SJCRH30 (cell line): Measurements from ENCODE around the gene BST1. TPM values are rescaled to one million over a fixed set of nuclear protein-coding genes. Genes with fewer than 3 reads are reported as not detected.

Source experiments
- DNase-seq, 2 experiments: peaks; one replicate each; pipeline ENCODE4 v3.0.0-alpha.2; 2015 to 2020
- H3K27ac ChIP-seq: fragments of 250-450 bp; sonication (Bioruptor Pico); 2 replicates; pipeline ENCODE4 v1.5.1; 2020; ENCODE audit warnings: mild to moderate bottlenecking, moderate library complexity
- H3K27me3 ChIP-seq: fragments of 250-450 bp; sonication (Bioruptor Pico); 2 replicates; pipeline ENCODE4 v1.5.1; 2020; ENCODE audit warnings: mild to moderate bottlenecking, moderate library complexity
- H3K36me3 ChIP-seq: fragments of 250-450 bp; sonication (Bioruptor Pico); 2 replicates; pipeline ENCODE4 v1.5.1; 2020; ENCODE audit warnings: mild to moderate bottlenecking, moderate library complexity
- H3K4me1 ChIP-seq: fragments of 250-450 bp; sonication (Bioruptor Pico); 2 replicates; pipeline ENCODE4 v1.5.1; 2020; ENCODE audit warnings: mild to moderate bottlenecking, moderate library complexity
- H3K4me3 ChIP-seq: fragments of 250-450 bp; sonication (Bioruptor Pico); 2 replicates; pipeline ENCODE4 v1.5.1; 2020; ENCODE audit warnings: mild to moderate bottlenecking, moderate library complexity
- H3K9me3 ChIP-seq: fragments of 250-450 bp; sonication (Bioruptor Pico); replicated peaks from 2 replicates; pipeline ENCODE4 v1.5.1; 2020; ENCODE audit warnings: mild to moderate bottlenecking, moderate library complexity
- total RNA-seq: library from RNA; depleted of rRNA; stranded (reverse); fragments of >200 nt; shearing (Covaris generic); gene quantifications from 2 replicates; pipeline ENCODE4 v1.2.3, GENCODE V29; 2014

BST1 gene
- total RNA-seq, 1 experiment from 2014 or later: 1.0 TPM

- Histone ChIP-seq H3K9me3 (no peaks in the 10 kb centered on the region; the same call in 1 of the 2 replicates), H3K27ac (no peak overlapping the region), H3K4me3 (no peak overlapping the region), H3K4me1 (peaks cover 14% of the 10 kb centered on the region), H3K27me3 (no peaks in the 10 kb centered on the region), H3K36me3 (peaks cover 32% of the 10 kb centered on the region)
- DNase-seq: no peak
These were observed 34.1 kb upstream of the BST1 start for GRCh38 chr4:15668566-15669435.

- Histone ChIP-seq H3K36me3 (peaks cover 30% of the 10 kb centered on the region), H3K27ac (no peak overlapping the region), H3K9me3 (no peaks in the 10 kb centered on the region; the same call in 1 of the 2 replicates), H3K4me3 (no peak overlapping the region), H3K4me1 (peaks cover 9% of the 10 kb centered on the region), H3K27me3 (no peaks in the 10 kb centered on the region)
- no peak for DNase-seq
These were observed 32.3 kb upstream of the BST1 start for GRCh38 chr4:15670576-15670975.

GRCh38 chr4:15672101-15672500, 30.8 kb upstream of the BST1 start:
- Histone ChIP-seq H3K4me1 (no peaks in the 10 kb centered on the region), H3K36me3 (peaks cover 22% of the 10 kb centered on the region), H3K27ac (no peak overlapping the region), H3K4me3 (no peak overlapping the region), H3K27me3 (no peaks in the 10 kb centered on the region), H3K9me3 (no peaks in the 10 kb centered on the region; the same call in 1 of the 2 replicates)
- DNase-seq: no peak

- Histone ChIP-seq H3K4me3 (no peak overlapping the region), H3K36me3 (peaks cover 12% of the 10 kb centered on the region; the same call in 1 of the 2 replicates), H3K27ac (no peak overlapping the region), H3K4me1 (no peaks in the 10 kb centered on the region; the same call in 1 of the 2 replicates), H3K9me3 (no peaks in the 10 kb centered on the region; the same call in 1 of the 2 replicates), H3K27me3 (no peaks in the 10 kb centered on the region)
- DNase-seq: no peak
These were observed 29.5 kb upstream of the BST1 start for GRCh38 chr4:15673337-15673736.

- H3K9me3 ChIP-seq: no peaks in the 10 kb centered on the region; the same call in 1 of the 2 replicates
- H3K36me3 ChIP-seq: peaks cover 12% of the 10 kb centered on the region; the same call in 1 of the 2 replicates
- DNase-seq: no peak
- H3K4me1 ChIP-seq: no peaks in the 10 kb centered on the region; the same call in 1 of the 2 replicates
- H3K4me3 ChIP-seq: no peak overlapping the region
- no peak overlapping the region for H3K27ac ChIP-seq
- H3K27me3 ChIP-seq: no peaks in the 10 kb centered on the region
These were observed 28.8 kb upstream of the BST1 start for GRCh38 chr4:15674046-15674445.

- no peaks in the 10 kb centered on the region; the same call in 1 of the 2 replicates for H3K9me3 ChIP-seq
- H3K4me3 ChIP-seq: no peak overlapping the region
- no peak for DNase-seq
- peaks cover 12% of the 10 kb centered on the region; the same call in 1 of the 2 replicates for H3K36me3 ChIP-seq
- H3K27me3 ChIP-seq: no peaks in the 10 kb centered on the region
- H3K27ac ChIP-seq: no peak overlapping the region
- H3K4me1 ChIP-seq: no peaks in the 10 kb centered on the region; the same call in 1 of the 2 replicates
These were observed 27.9 kb upstream of the BST1 start for GRCh38 chr4:15674926-15675325.

GRCh38 chr4:15675356-15675755, 27.5 kb upstream of the BST1 start:
- DNase-seq: no peak
- H3K4me1 ChIP-seq: no peaks in the 10 kb centered on the region; the same call in 1 of the 2 replicates
- no peaks in the 10 kb centered on the region for H3K27me3 ChIP-seq
- peaks cover 8% of the 10 kb centered on the region; the same call in 1 of the 2 replicates for H3K36me3 ChIP-seq
- H3K4me3 ChIP-seq: no peak overlapping the region
- no peaks in the 10 kb centered on the region for H3K9me3 ChIP-seq
- no peak overlapping the region for H3K27ac ChIP-seq

GRCh38 chr4:15676039-15676438, 26.8 kb upstream of the BST1 start:
- Histone ChIP-seq H3K36me3 (peaks cover 7% of the 10 kb centered on the region; the same call in 1 of the 2 replicates), H3K4me1 (no peaks in the 10 kb centered on the region; the same call in 1 of the 2 replicates), H3K27me3 (no peaks in the 10 kb centered on the region), H3K9me3 (no peaks in the 10 kb centered on the region), H3K4me3 (no peak overlapping the region), H3K27ac (no peak overlapping the region)
- no peak for DNase-seq

GRCh38 chr4:15676899-15677298, 26.0 kb upstream of the BST1 start:
- Histone ChIP-seq H3K4me1 (no peaks in the 10 kb centered on the region; the same call in 1 of the 2 replicates), H3K36me3 (peaks cover 3% of the 10 kb centered on the region; the same call in 1 of the 2 replicates), H3K27ac (no peak overlapping the region), H3K27me3 (no peaks in the 10 kb centered on the region), H3K9me3 (no peaks in the 10 kb centered on the region), H3K4me3 (no peak overlapping the region)
- no peak for DNase-seq

GRCh38 chr4:15677507-15677988, 25.3 kb upstream of the BST1 start:
- H3K27me3 ChIP-seq: no peaks in the 10 kb centered on the region
- H3K4me1 ChIP-seq: no peaks in the 10 kb centered on the region; the same call in 1 of the 2 replicates
- DNase-seq: no peak
- H3K9me3 ChIP-seq: no peaks in the 10 kb centered on the region
- H3K36me3 ChIP-seq: no peaks in the 10 kb centered on the region; the same call in 1 of the 2 replicates
- H3K27ac ChIP-seq: no peak overlapping the region
- H3K4me3 ChIP-seq: no peak overlapping the region

- Histone ChIP-seq H3K27ac (peak overlapping the region; percentile 88), H3K4me3 (peak overlapping the region; percentile 70), H3K36me3 (peaks cover 8% of the 10 kb centered on the region), H3K9me3 (no peaks in the 10 kb centered on the region), H3K4me1 (no peaks in the 10 kb centered on the region; the same call in 1 of the 2 replicates), H3K27me3 (no peaks in the 10 kb centered on the region)
- DNase-seq: no peak
These were observed 21.8 kb upstream of the BST1 start for GRCh38 chr4:15681067-15681371.

GRCh38 chr4:15681372-15682241, 21.3 kb upstream of the BST1 start, which contains the start of gene FAM200B:
TSS of gene FAM200B (plus strand) at chr4:15681827. CDS start at chr4:15686978, 5,151 bp downstream.
- no peaks in the 10 kb centered on the region for H3K9me3 ChIP-seq
- peak within 1 kb of the TSS; percentile 70 for H3K4me3 ChIP-seq
- no peaks in the 10 kb centered on the region for H3K27me3 ChIP-seq
- no peaks in the 10 kb centered on the region; the same call in 1 of the 2 replicates for H3K4me1 ChIP-seq
- H3K27ac ChIP-seq: peak within 1 kb of the TSS; percentile 88
- H3K36me3 ChIP-seq: peaks cover 13% of the 10 kb centered on the region
- peak; percentile 100 for DNase-seq

- Histone ChIP-seq H3K4me3 (peak overlapping the region; percentile 70), H3K9me3 (no peaks in the 10 kb centered on the region), H3K4me1 (no peaks in the 10 kb centered on the region; the same call in 1 of the 2 replicates), H3K27me3 (no peaks in the 10 kb centered on the region), H3K36me3 (peaks cover 22% of the 10 kb centered on the region), H3K27ac (peak overlapping the region; percentile 88)
- no peak for DNase-seq
These were observed 20.4 kb upstream of the BST1 start for GRCh38 chr4:15682242-15683142.

GRCh38 chr4:15683143-15683495, 19.7 kb upstream of the BST1 start:
- Histone ChIP-seq H3K36me3 (peaks cover 28% of the 10 kb centered on the region), H3K9me3 (no peaks in the 10 kb centered on the region), H3K27me3 (no peaks in the 10 kb centered on the region), H3K4me3 (peak overlapping the region; percentile 70), H3K4me1 (no peaks in the 10 kb centered on the region; the same call in 1 of the 2 replicates), H3K27ac (peak overlapping the region; percentile 88)
- DNase-seq: no peak
